ENCODE data around the gene GLIS1. TPM values are rescaled to one million over a fixed set of nuclear protein-coding genes. Genes with fewer than 3 reads are reported as not detected.

The GLIS1 gene
- total and polyA plus RNA-seq, 2 experiments from 2014 or later: 0.26 to 0.31 TPM

DNA sequence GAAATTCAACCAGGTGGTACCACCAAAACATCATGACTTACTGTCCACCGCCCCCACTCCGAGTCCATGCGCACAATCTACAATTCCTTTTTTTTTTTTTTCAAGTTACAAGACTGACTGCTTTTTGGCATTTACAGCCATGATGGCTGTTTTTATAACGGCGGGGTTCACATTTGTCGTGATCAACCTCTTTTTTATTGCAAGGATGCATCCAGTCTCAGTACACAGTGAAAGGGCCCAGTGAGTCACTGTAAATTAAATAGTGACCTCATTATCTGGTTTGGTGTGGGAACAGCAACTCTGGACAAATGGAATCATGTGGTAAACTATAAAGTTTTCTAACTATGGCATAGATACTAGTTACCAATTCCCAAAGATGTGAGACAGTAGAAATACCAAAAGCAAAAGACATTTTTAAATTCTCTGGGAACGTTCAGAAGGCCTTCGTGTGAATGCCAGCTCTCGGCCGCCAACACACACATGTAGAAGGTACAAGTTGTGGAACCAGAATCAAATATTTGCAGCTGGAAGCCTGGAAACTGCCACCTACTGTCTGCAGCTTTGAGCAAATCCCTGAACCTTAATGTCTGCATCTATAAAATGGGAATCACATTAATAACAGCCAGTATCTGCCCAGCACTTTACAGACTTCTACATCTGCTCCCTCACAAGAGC, 4.9 kb downstream of the GLIS1 start (continued):
- TF ChIP-seq ZNF114 (CRISPR knock-in tag; IDR thresholded peaks at IDR 0.05) (no peak), STAT1 (IDR thresholded peaks at IDR 0.05; ENCODE audit: unreplicated experiment) (no peak), CTCF (conservative IDR thresholded peaks at IDR 0.05; ENCODE audit: low read depth in 2 of 2) (no peak), EZH2phosphoT487 (IDR thresholded peaks at IDR 0.05; ENCODE audit: unreplicated experiment) (no peak), JUNB (IDR thresholded peaks at IDR 0.05; ENCODE audit: unreplicated experiment) (no peak), EZH2 (IDR thresholded peaks at IDR 0.05; ENCODE audit: low read depth, unreplicated experiment) (no peak), NANOG (IDR thresholded peaks at IDR 0.05; ENCODE audit: borderline replicate concordance) (no peak), CREB1 (CRISPR knock-in tag; IDR thresholded peaks at IDR 0.05; ENCODE audit: low read depth) (no peak), POLR2AphosphoS5 (IDR thresholded peaks at IDR 0.05; ENCODE audit: low read depth) (no peak)
- TF ChIP-seq, protein P1, sequence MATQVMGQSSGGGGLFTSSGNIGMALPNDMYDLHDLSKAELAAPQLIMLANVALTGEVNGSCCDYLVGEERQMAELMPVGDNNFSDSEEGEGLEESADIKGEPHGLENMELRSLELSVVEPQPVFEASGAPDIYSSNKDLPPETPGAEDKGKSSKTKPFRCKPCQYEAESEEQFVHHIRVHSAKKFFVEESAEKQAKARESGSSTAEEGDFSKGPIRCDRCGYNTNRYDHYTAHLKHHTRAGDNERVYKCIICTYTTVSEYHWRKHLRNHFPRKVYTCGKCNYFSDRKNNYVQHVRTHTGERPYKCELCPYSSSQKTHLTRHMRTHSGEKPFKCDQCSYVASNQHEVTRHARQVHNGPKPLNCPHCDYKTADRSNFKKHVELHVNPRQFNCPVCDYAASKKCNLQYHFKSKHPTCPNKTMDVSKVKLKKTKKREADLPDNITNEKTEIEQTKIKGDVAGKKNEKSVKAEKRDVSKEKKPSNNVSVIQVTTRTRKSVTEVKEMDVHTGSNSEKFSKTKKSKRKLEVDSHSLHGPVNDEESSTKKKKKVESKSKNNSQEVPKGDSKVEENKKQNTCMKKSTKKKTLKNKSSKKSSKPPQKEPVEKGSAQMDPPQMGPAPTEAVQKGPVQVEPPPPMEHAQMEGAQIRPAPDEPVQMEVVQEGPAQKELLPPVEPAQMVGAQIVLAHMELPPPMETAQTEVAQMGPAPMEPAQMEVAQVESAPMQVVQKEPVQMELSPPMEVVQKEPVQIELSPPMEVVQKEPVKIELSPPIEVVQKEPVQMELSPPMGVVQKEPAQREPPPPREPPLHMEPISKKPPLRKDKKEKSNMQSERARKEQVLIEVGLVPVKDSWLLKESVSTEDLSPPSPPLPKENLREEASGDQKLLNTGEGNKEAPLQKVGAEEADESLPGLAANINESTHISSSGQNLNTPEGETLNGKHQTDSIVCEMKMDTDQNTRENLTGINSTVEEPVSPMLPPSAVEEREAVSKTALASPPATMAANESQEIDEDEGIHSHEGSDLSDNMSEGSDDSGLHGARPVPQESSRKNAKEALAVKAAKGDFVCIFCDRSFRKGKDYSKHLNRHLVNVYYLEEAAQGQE (IDR thresholded peaks at IDR 0.05; ENCODE audit: unreplicated experiment): no peak
- TF ChIP-seq, protein P2, sequence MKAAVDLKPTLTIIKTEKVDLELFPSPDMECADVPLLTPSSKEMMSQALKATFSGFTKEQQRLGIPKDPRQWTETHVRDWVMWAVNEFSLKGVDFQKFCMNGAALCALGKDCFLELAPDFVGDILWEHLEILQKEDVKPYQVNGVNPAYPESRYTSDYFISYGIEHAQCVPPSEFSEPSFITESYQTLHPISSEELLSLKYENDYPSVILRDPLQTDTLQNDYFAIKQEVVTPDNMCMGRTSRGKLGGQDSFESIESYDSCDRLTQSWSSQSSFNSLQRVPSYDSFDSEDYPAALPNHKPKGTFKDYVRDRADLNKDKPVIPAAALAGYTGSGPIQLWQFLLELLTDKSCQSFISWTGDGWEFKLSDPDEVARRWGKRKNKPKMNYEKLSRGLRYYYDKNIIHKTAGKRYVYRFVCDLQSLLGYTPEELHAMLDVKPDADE (IDR thresholded peaks at IDR 0.05): no peak

- H3K79me2 ChIP-seq (replicated peaks; ENCODE audit: insufficient read depth): no peaks in the 10 kb centered on the region
- ATAC-seq (no peak), DNase-seq (ENCODE audit: low spot score) (no peak)
- no peaks in the 10 kb centered on the region for H3K36me3 Mint-ChIP-seq (ENCODE audit: low read depth)
- H3K27ac Mint-ChIP-seq: no peak overlapping the region
- no peaks in the 10 kb centered on the region for H4K20me1 ChIP-seq (replicated peaks; ENCODE audit: insufficient read depth)
- H3K9me2 ChIP-seq (ENCODE audit: insufficient read depth): no peaks in the 10 kb centered on the region
- no peaks in the 10 kb centered on the region; the same call in 1 of the 2 replicates for H3F3A ChIP-seq (replicated peaks; ENCODE audit: low read depth)
- H3K4me1 Mint-ChIP-seq: peaks cover 16% of the 10 kb centered on the region
- H3K36me3 ChIP-seq (ENCODE audit: insufficient read depth): no peaks in the 10 kb centered on the region
- TF ChIP-seq, protein P3, sequence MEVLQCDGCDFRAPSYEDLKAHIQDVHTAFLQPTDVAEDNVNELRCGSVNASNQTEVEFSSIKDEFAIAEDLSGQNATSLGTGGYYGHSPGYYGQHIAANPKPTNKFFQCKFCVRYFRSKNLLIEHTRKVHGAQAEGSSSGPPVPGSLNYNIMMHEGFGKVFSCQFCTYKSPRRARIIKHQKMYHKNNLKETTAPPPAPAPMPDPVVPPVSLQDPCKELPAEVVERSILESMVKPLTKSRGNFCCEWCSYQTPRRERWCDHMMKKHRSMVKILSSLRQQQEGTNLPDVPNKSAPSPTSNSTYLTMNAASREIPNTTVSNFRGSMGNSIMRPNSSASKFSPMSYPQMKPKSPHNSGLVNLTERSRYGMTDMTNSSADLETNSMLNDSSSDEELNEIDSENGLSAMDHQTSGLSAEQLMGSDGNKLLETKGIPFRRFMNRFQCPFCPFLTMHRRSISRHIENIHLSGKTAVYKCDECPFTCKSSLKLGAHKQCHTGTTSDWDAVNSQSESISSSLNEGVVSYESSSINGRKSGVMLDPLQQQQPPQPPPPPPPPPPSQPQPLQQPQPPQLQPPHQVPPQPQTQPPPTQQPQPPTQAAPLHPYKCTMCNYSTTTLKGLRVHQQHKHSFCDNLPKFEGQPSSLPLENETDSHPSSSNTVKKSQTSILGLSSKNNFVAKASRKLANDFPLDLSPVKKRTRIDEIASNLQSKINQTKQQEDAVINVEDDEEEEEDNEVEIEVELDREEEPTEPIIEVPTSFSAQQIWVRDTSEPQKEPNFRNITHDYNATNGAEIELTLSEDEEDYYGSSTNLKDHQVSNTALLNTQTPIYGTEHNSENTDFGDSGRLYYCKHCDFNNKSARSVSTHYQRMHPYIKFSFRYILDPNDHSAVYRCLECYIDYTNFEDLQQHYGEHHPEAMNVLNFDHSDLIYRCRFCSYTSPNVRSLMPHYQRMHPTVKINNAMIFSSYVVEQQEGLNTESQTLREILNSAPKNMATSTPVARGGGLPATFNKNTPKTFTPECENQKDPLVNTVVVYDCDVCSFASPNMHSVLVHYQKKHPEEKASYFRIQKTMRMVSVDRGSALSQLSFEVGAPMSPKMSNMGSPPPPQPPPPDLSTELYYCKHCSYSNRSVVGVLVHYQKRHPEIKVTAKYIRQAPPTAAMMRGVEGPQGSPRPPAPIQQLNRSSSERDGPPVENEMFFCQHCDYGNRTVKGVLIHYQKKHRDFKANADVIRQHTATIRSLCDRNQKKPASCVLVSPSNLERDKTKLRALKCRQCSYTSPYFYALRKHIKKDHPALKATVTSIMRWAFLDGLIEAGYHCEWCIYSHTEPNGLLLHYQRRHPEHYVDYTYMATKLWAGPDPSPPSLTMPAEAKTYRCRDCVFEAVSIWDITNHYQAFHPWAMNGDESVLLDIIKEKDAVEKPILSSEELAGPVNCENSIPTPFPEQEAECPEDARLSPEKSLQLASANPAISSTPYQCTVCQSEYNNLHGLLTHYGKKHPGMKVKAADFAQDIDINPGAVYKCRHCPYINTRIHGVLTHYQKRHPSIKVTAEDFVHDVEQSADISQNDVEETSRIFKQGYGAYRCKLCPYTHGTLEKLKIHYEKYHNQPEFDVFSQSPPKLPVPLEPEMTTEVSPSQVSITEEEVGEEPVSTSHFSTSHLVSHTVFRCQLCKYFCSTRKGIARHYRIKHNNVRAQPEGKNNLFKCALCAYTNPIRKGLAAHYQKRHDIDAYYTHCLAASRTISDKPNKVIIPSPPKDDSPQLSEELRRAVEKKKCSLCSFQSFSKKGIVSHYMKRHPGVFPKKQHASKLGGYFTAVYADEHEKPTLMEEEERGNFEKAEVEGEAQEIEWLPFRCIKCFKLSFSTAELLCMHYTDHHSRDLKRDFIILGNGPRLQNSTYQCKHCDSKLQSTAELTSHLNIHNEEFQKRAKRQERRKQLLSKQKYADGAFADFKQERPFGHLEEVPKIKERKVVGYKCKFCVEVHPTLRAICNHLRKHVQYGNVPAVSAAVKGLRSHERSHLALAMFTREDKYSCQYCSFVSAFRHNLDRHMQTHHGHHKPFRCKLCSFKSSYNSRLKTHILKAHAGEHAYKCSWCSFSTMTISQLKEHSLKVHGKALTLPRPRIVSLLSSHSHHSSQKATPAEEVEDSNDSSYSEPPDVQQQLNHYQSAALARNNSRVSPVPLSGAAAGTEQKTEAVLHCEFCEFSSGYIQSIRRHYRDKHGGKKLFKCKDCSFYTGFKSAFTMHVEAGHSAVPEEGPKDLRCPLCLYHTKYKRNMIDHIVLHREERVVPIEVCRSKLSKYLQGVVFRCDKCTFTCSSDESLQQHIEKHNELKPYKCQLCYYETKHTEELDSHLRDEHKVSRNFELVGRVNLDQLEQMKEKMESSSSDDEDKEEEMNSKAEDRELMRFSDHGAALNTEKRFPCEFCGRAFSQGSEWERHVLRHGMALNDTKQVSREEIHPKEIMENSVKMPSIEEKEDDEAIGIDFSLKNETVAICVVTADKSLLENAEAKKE (CRISPR knock-in tag; IDR thresholded peaks at IDR 0.05): no peak
- TF ChIP-seq STAT1 (IDR thresholded peaks at IDR 0.05; ENCODE audit: unreplicated experiment): no peak
- no peak for TF ChIP-seq NANOG (IDR thresholded peaks at IDR 0.05; ENCODE audit: borderline replicate concordance)
- no peak for TF ChIP-seq ZNF114 (CRISPR knock-in tag; IDR thresholded peaks at IDR 0.05)
- TF ChIP-seq CREB1 (CRISPR knock-in tag; IDR thresholded peaks at IDR 0.05; ENCODE audit: low read depth): no peak
- H3K27me3 Mint-ChIP-seq (ENCODE audit: insufficient read depth, low read depth, poor library complexity): peaks cover 41% of the 10 kb centered on the region
- H3K9me3 Mint-ChIP-seq: no peaks in the 10 kb centered on the region
- no peak overlapping the region for H3K4me2 ChIP-seq
- H3K4me3 Mint-ChIP-seq: no peak overlapping the region
- no peak overlapping the region for H3K27ac ChIP-seq (ENCODE audit: low read depth)
- H2AFZ ChIP-seq: no peak overlapping the region
- H3K4me1 ChIP-seq (ENCODE audit: insufficient read depth): peaks cover 9% of the 10 kb centered on the region; the same call in 1 of the 2 replicates
- peaks cover 47% of the 10 kb centered on the region for H3K27me3 ChIP-seq (ENCODE audit: insufficient read depth)
- H3K4me3 ChIP-seq: no peak overlapping the region
These were observed 5.5 kb downstream of the GLIS1 start for GRCh38 chr1:53733447-53733931.

Data from GM23338 (cell line).